ENCODE measurements around the gene RAB11FIP4. TPM values are rescaled to one million over a fixed set of nuclear protein-coding genes. Genes with fewer than 3 reads are reported as not detected.
A peak's percentile ranks its signal among the peaks of the same experiment; 100 is the strongest.

Gene RAB11FIP4
- total and polyA plus RNA-seq, 2 of the 8 experiments (the other 6 are each of a cell fraction or from before 2014, with no cell fraction given), result 21.7 to 53.2 TPM

GRCh38 chr17:31574458-31574857, 183.0 kb downstream of the RAB11FIP4 start:
- Histone ChIP-seq H2BK15ac (ENCODE audit: low read length) (no peak overlapping the region), H2AK5ac (ENCODE audit: low read depth, low read length) (no peak overlapping the region), H3K9ac (replicated peaks in 1 of 4; ENCODE audit: extremely low read depth in 1 of 4, low read depth in 3 of 4, low read length in 3 of 4) (no peak overlapping the region), H3K9me3 (ENCODE audit: insufficient read depth in 2 of 2, low read depth in 1 of 2, low read length in 1 of 2) (no peaks in the 10 kb centered on the region), H3K27me3 (replicated peaks in 1 of 4; ENCODE audit: control insufficient read depth in 3 of 4, extremely low read depth in 1 of 4, insufficient read depth in 3 of 4, low read length in 3 of 4) (no peaks in the 10 kb centered on the region), H3K27ac (ENCODE audit: low read depth, low read length) (no peak overlapping the region), H4K91ac (replicated peaks; ENCODE audit: insufficient read length, low read length) (no peak overlapping the region), H2BK20ac (ENCODE audit: low read length) (no peak overlapping the region), H3K4me1 (replicated peaks in 1 of 4; ENCODE audit: control insufficient read depth in 3 of 4, insufficient read depth in 4 of 4, low read length in 3 of 4) (peaks cover 0 to 2% (median 0%) of the 10 kb centered on the region in 4 experiments; a peak in 1 of 7 replicates), H2BK12ac (ENCODE audit: low read depth, low read length) (no peak overlapping the region), H2AFZ (ENCODE audit: low read length) (no peak overlapping the region), H3K23me2 (ENCODE audit: low read depth, low read length) (no peaks in the 10 kb centered on the region; the same call in 1 of the 2 replicates), H4K5ac (ENCODE audit: insufficient read length, low read depth, low read length) (no peak overlapping the region), H4K8ac (ENCODE audit: extremely low read depth, insufficient read depth, low read length) (no peak overlapping the region), H3K36me3 (ENCODE audit: control insufficient read depth in 2 of 4, insufficient read depth in 4 of 4, low read length in 3 of 4) (no peaks in the 10 kb centered on the region), H3K23ac (ENCODE audit: insufficient read length) (no peak overlapping the region), H4K20me1 (replicated peaks in 1 of 2; ENCODE audit: control insufficient read depth in 1 of 2, insufficient read depth in 2 of 2, low read length in 2 of 2) (peaks cover 2% of the 10 kb centered on the region in 2 experiments), H3K79me2 (ENCODE audit: control insufficient read depth in 1 of 2, insufficient read depth in 2 of 2, low read length in 2 of 2) (no peaks in the 10 kb centered on the region), H3K79me1 (ENCODE audit: low read depth, low read length) (peaks cover 4% of the 10 kb centered on the region; the same call in 1 of the 2 replicates), H3K56ac (replicated peaks; ENCODE audit: insufficient read length, low read depth, low read length) (no peak overlapping the region), H3K4me3 (ENCODE audit: extremely low read depth in 1 of 4, insufficient read depth in 2 of 4, low read depth in 3 of 4, low read length in 4 of 4) (no peak overlapping the region), H2BK5ac (ENCODE audit: low read depth, low read length) (peak overlapping the region; percentile 12; the same call in 1 of the 2 replicates), H2BK120ac (replicated peaks; ENCODE audit: low read depth, low read length) (no peak overlapping the region), H3K18ac (ENCODE audit: extremely low read depth, low read length) (no peak overlapping the region), H3K4ac (replicated peaks; ENCODE audit: insufficient read length, low read depth, low read length) (no peak overlapping the region), H3K14ac (ENCODE audit: insufficient read length) (no peak overlapping the region), H3K4me2 (ENCODE audit: insufficient read depth in 1 of 2, low read depth in 2 of 2, low read length in 2 of 2) (no peak overlapping the region)
- 89% methylated on average over 8 of the region's 10 CpGs; no CpG with 5 or more reads in 1 of the 2 experiments for WGBS, 2 experiments (ENCODE audit: extremely low coverage in 1 of 2, insufficient coverage in 1 of 2, insufficient read length in 1 of 2, insufficient replicate concordance in 2 of 2, low coverage in 1 of 2, low lambda C conversion rate in 2 of 2, missing lambda C conversion rate in 1 of 2)
- ChIA-PET POLR2A (ENCODE audit: partially characterized antibody) (no interaction called here), CTCF (ENCODE audit: partially characterized antibody) (interaction anchor here (1.1 to 2.0 kb wide), 4 partner anchors 13 to 268 kb away, joined by 4 to 9 read pairs (median 5); no protein-coding TSS in a partner anchor)
- DNase-seq (ENCODE audit: low read depth in 1 of 2, low spot score in 2 of 2) (no peak), FAIRE-seq (no peak)
- TF ChIP-seq RFX5 (IDR thresholded peaks at IDR 0.05; ENCODE audit: borderline replicate concordance, low read depth, low read length), result no peak
- no peak for TF ChIP-seq RBBP5 (IDR thresholded peaks at IDR 0.05; ENCODE audit: borderline replicate concordance, low read depth, low read length)
- no peak for TF ChIP-seq EZH2 (IDR thresholded peaks at IDR 0.05; ENCODE audit: low read depth, low read length, severe bottlenecking)
- TF ChIP-seq CBX8 (IDR thresholded peaks at IDR 0.05; ENCODE audit: borderline replicate concordance, low read depth, low read length), result no peak
- TF ChIP-seq SP2 (IDR thresholded peaks at IDR 0.05; ENCODE audit: low read length), result no peak
- TF ChIP-seq RNF2 (IDR thresholded peaks at IDR 0.05; ENCODE audit: borderline replicate concordance, low read depth, low read length, missing control alignments, poor library complexity, severe bottlenecking), result no peak
- no peak for TF ChIP-seq EP300 (IDR thresholded peaks at IDR 0.05; ENCODE audit: borderline replicate concordance in 1 of 2, low read depth in 2 of 2, low read length in 2 of 2)
- TF ChIP-seq CEBPB (IDR thresholded peaks at IDR 0.05; ENCODE audit: low read depth, low read length), result no peak
